ENCODE results near the gene LARGE1.

DNA sequence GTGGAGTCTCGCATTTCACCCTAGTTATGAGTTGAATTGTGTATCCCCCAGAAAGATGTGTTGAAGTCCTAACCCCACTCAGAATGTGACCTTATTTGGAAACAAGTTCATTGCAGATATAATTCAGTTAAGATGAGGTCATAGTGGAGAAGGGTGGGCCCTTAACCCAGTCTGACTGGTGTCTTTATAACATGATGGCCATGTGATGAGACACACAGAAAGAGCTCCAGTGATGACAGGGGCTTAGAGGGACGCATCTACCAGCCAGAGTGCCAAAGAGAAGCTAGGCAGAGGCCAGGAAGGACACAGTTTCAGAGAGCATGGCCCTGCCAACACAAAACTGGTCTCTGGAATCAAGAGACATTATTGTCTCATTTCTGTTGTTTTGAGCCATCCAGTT is 50.3 kb downstream of the LARGE1 start:
- TF ChIP-seq, protein P1, sequence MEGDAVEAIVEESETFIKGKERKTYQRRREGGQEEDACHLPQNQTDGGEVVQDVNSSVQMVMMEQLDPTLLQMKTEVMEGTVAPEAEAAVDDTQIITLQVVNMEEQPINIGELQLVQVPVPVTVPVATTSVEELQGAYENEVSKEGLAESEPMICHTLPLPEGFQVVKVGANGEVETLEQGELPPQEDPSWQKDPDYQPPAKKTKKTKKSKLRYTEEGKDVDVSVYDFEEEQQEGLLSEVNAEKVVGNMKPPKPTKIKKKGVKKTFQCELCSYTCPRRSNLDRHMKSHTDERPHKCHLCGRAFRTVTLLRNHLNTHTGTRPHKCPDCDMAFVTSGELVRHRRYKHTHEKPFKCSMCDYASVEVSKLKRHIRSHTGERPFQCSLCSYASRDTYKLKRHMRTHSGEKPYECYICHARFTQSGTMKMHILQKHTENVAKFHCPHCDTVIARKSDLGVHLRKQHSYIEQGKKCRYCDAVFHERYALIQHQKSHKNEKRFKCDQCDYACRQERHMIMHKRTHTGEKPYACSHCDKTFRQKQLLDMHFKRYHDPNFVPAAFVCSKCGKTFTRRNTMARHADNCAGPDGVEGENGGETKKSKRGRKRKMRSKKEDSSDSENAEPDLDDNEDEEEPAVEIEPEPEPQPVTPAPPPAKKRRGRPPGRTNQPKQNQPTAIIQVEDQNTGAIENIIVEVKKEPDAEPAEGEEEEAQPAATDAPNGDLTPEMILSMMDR (IDR thresholded peaks at IDR 0.05; ENCODE audit: low read length): no peak
- TF ChIP-seq EZH2 (IDR thresholded peaks at IDR 0.05; ENCODE audit: borderline replicate concordance, low read length): no peak
